Type B pancreatic cell (in vitro differentiated cells): ENCODE data around the gene PTDSS2. TPM values are rescaled to one million over a fixed set of nuclear protein-coding genes. Genes with fewer than 3 reads are reported as not detected.

Experiments
- DNase-seq: peaks from one replicate; pipeline ENCODE4 v3.0.0; 2021; ENCODE audit warnings: mixed read lengths; ENCODE audit not compliant: unreplicated experiment; ENCODE audit errors: extremely low spot score
- H3K27ac Mint-ChIP-seq: 2 replicates; pipeline ENCODE4 v1.8.0; 2021; ENCODE audit warnings: mild to moderate bottlenecking, mixed read lengths
- H3K27me3 Mint-ChIP-seq: 2 replicates; pipeline ENCODE4 v1.8.0; 2021; ENCODE audit warnings: mixed read lengths
- H3K36me3 Mint-ChIP-seq: 2 replicates; pipeline ENCODE4 v1.8.0; 2021; ENCODE audit warnings: mixed read lengths
- H3K4me1 Mint-ChIP-seq: one replicate; pipeline ENCODE4 v1.8.0; 2021; ENCODE audit warnings: mixed read lengths; ENCODE audit not compliant: unreplicated experiment
- H3K4me3 Mint-ChIP-seq: 2 replicates; pipeline ENCODE4 v1.8.0; 2021; ENCODE audit warnings: mild to moderate bottlenecking, mixed read lengths
- H3K9me3 Mint-ChIP-seq: 2 replicates; pipeline ENCODE4 v1.8.0; 2021; ENCODE audit warnings: mixed read lengths
- total RNA-seq: library from RNA; stranded (reverse); gene quantifications from 2 replicates; pipeline ENCODE4 v1.2.1, GENCODE V29; 2021; ENCODE audit warnings: low replicate concordance
- TF ChIP-seq, protein P1 (sequence below): fragments of 200-600 bp; sonication (generic); conservative IDR thresholded peaks from 2 replicates; pipeline ENCODE4 v1.5.0; 2021; ENCODE audit warnings: antibody characterized with exemption, mild to moderate bottlenecking

Gene PTDSS2
- total RNA-seq, 1 donor from 2014 or later = 46.9 TPM

DNA sequence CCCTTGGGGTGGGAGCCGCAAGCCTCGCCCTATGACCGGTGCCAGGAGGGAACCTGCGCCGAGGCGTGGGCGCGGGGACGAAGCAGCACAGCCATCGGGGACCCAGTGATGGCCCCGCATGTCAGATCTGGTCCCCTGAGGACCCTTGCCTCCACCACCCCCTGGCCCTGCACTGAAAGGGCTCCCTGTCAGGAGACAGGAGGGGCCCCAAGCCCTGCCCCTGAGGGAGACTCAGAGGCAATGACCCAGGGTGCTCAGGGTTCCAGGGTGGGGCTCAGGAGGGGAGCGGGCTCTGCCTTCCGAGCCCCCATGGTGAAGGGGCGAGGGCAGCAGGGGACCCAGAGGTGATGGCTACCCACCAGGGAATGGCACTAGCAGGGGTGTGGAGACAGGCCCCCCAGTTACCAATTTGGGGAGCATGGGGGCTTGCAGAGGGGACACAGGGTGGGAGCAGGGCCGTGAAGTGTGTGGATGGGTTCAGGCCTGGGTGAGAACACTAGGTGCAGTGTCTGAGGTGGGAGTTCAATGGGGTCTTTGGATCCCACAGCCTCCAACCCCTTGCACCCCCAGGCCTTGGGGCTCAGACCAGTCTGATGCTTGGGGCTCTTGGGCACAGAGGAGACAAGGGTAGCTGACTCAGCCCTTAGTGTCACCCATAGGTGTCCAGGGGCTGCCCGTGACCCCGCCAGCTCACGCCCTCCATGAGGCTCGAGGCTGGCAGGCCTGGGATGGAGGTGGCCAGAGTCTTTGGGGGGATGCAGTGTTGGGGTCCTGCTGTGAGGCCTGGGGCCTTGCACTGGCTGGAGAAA is 87.7 kb downstream of the PTDSS2 start:
- H3K4me1 Mint-ChIP-seq = no peaks in the 10 kb centered on the region
- no peak overlapping the region for H3K27ac Mint-ChIP-seq
- TF ChIP-seq, protein P1, sequence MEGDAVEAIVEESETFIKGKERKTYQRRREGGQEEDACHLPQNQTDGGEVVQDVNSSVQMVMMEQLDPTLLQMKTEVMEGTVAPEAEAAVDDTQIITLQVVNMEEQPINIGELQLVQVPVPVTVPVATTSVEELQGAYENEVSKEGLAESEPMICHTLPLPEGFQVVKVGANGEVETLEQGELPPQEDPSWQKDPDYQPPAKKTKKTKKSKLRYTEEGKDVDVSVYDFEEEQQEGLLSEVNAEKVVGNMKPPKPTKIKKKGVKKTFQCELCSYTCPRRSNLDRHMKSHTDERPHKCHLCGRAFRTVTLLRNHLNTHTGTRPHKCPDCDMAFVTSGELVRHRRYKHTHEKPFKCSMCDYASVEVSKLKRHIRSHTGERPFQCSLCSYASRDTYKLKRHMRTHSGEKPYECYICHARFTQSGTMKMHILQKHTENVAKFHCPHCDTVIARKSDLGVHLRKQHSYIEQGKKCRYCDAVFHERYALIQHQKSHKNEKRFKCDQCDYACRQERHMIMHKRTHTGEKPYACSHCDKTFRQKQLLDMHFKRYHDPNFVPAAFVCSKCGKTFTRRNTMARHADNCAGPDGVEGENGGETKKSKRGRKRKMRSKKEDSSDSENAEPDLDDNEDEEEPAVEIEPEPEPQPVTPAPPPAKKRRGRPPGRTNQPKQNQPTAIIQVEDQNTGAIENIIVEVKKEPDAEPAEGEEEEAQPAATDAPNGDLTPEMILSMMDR = no peak
- H3K9me3 Mint-ChIP-seq = no peaks in the 10 kb centered on the region
- DNase-seq = peak; percentile 67
- no peaks in the 10 kb centered on the region for H3K36me3 Mint-ChIP-seq
- peaks cover 18% of the 10 kb centered on the region for H3K27me3 Mint-ChIP-seq
- peak overlapping the region; percentile 54 for H3K4me3 Mint-ChIP-seq

DNA sequence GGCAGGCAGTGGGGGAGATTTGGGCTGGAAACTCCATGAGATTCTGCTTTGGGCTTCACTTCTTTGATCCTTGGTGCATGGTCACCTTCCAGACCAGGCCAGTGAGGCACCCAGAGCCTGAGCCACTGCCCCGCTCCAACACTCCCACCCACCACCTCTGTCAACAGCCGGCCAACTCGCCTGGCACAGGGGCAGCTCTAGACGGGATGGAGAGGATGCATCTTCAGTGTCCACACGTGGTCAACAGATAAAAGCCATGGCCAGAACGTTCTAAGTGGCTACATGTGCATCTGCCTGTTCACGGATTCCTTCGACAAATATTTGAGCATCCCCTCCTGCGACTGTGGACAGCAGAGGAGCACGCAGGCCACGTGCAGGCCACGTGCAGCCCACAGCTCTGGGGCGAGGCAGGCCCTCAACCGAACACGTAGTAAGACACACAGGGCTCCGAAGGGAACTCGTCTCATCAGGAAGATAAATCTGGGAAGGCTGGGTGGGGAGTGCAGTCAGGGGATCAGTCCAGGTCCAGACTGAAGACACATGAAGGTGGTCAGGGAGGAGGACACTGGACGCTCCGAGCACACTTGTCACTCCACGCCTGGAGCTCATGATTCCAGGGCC is 88.5 kb downstream of the PTDSS2 start:
- peak overlapping the region; percentile 44 for H3K4me3 Mint-ChIP-seq
- no peaks in the 10 kb centered on the region for H3K36me3 Mint-ChIP-seq
- TF ChIP-seq, protein P1 = no peak
- no peaks in the 10 kb centered on the region for H3K4me1 Mint-ChIP-seq
- peaks cover 18% of the 10 kb centered on the region for H3K27me3 Mint-ChIP-seq
- no peaks in the 10 kb centered on the region for H3K9me3 Mint-ChIP-seq
- H3K27ac Mint-ChIP-seq = no peak overlapping the region
- DNase-seq = no peak

DNA sequence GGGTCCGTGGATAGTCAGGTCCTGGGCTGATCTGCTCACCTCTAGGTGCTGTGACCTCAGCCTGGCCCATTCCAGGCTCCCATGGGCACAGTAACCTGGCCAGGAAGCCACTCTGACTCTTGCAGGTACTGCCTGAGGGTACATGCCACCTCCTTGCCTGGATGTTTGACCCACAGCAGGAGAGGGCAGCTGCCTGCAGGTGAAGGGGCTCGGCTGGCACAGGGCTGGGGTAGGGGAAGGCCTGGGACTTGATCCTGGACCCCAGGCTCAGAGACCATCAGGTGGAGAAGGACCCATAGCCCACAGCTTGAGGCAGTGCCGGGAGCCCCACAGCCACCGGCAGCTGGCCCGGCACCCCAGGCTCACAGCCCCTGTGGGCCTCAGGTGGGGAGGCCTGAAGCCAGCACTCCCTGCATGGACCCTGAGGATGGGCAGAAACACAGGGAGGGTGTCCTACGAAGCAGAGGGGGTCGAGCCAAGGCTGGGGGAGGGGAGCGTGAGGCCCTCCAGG is 89.9 kb downstream of the PTDSS2 start:
- TF ChIP-seq, protein P1 = no peak
- Mint-ChIP-seq H3K27me3 (peaks cover 18% of the 10 kb centered on the region), H3K4me1 (no peaks in the 10 kb centered on the region), H3K9me3 (no peaks in the 10 kb centered on the region), H3K36me3 (no peaks in the 10 kb centered on the region), H3K4me3 (no peak overlapping the region), H3K27ac (no peak overlapping the region)
- no peak for DNase-seq

Other genes with a start within 250 kb of the PTDSS2 start
- gene BET1L, start 242.9 kb upstream of the PTDSS2 start, total RNA-seq = 48.4 and 59.5 TPM in 2 replicates
- 106 and 114 TPM in 2 replicates for gene RIC8A, start 242.6 kb upstream of the PTDSS2 start, total RNA-seq
- gene SIRT3, start 213.9 kb upstream of the PTDSS2 start, total RNA-seq = 18.8 and 33.7 TPM in 2 replicates
- 112 and 115 TPM in 2 replicates for gene PSMD13, start 213.3 kb upstream of the PTDSS2 start, total RNA-seq
- gene NLRP6, start 171.9 kb upstream of the PTDSS2 start, total RNA-seq = 0.19 TPM in 1 of 2 replicates, not detected in the other
- 12.6 and 32.5 TPM in 2 replicates for gene PGGHG, start 161.2 kb upstream of the PTDSS2 start, total RNA-seq
- not detected in 2 replicates for gene IFITM5, start 150.8 kb upstream of the PTDSS2 start, total RNA-seq
- 109 and 238 TPM in 2 replicates for gene IFITM2, start 142.5 kb upstream of the PTDSS2 start, total RNA-seq
- gene IFITM1, start 136.2 kb upstream of the PTDSS2 start, total RNA-seq = 34.1 and 192 TPM in 2 replicates
- 175 and 354 TPM in 2 replicates for gene IFITM3, start 129.4 kb upstream of the PTDSS2 start, total RNA-seq
- gene B4GALNT4, start 80.8 kb upstream of the PTDSS2 start, total RNA-seq = 95.0 and 185 TPM in 2 replicates
- 51.6 and 156 TPM in 2 replicates for gene PKP3, start 56.1 kb upstream of the PTDSS2 start, total RNA-seq
- gene SIGIRR, start 35.3 kb upstream of the PTDSS2 start, total RNA-seq = 36.2 and 44.0 TPM in 2 replicates
- 25.3 and 66.6 TPM in 2 replicates for gene ANO9, start 8.3 kb upstream of the PTDSS2 start, total RNA-seq
- 84.5 and 128 TPM in 2 replicates for gene RNH1, start 57.0 kb downstream of the PTDSS2 start, total RNA-seq
- gene HRAS, start 85.3 kb downstream of the PTDSS2 start, total RNA-seq = 54.6 and 63.1 TPM in 2 replicates
- gene LRRC56, start 87.2 kb downstream of the PTDSS2 start, total RNA-seq = 1.7 and 1.8 TPM in 2 replicates
- gene LMNTD2, start 110.5 kb downstream of the PTDSS2 start, total RNA-seq = 6.7 and 7.2 TPM in 2 replicates
- gene RASSF7, start 110.7 kb downstream of the PTDSS2 start, total RNA-seq = 35.7 and 75.8 TPM in 2 replicates
- gene PHRF1, start 126.2 kb downstream of the PTDSS2 start, total RNA-seq = 38.7 and 40.8 TPM in 2 replicates
- 16.4 and 20.5 TPM in 2 replicates for gene IRF7, start 165.7 kb downstream of the PTDSS2 start, total RNA-seq
- gene CDHR5, start 174.7 kb downstream of the PTDSS2 start, total RNA-seq = 7.1 and 23.0 TPM in 2 replicates
- gene SCT, start 176.9 kb downstream of the PTDSS2 start, total RNA-seq = 3.1 and 15.3 TPM in 2 replicates
- gene DRD4, start 187.0 kb downstream of the PTDSS2 start, total RNA-seq = 0.59 and 1.2 TPM in 2 replicates
- 41.0 and 48.1 TPM in 2 replicates for gene DEAF1, start 244.9 kb downstream of the PTDSS2 start, total RNA-seq
- gene TMEM80, start 245.5 kb downstream of the PTDSS2 start, total RNA-seq = 23.2 and 37.4 TPM in 2 replicates